GM23248 (cell line): ENCODE data around the gene RBFOX2.

Source experiments
- EZH2 ChIP-seq: fragments of 200-600 bp; sonication (generic); IDR thresholded peaks from 2 replicates; pipeline ENCODE4 v1.6.1; 2018; ENCODE audit warnings: antibody characterized with exemption, mild to moderate bottlenecking; ENCODE audit not compliant: insufficient read depth, poor library complexity, severe bottlenecking
- EZH2phosphoT487 ChIP-seq: fragments of 200-600 bp; sonication (generic); IDR thresholded peaks from 2 replicates; pipeline ENCODE4 v1.6.1; 2018; ENCODE audit warnings: antibody characterized with exemption, moderate library complexity, mild to moderate bottlenecking, low read depth; ENCODE audit not compliant: insufficient read depth

GRCh38 chr22:35914665-35915476 is 113.8 kb downstream of the RBFOX2 start:
- no peak for TF ChIP-seq EZH2phosphoT487
- no peak for TF ChIP-seq EZH2
